Endothelial cell of umbilical vein (primary cell): ENCODE data around the gene CD38. TPM values are rescaled to one million over a fixed set of nuclear protein-coding genes. Genes with fewer than 3 reads are reported as not detected.

Experiments
- BruUV-seq: library from RNA; stranded (reverse); fragments of 400-500 nt; replicated peaks from 2 replicates; lab custom pipeline; 2021; lab: Mats Ljungman, UMichigan
- CTCF ChIA-PET: fragments of 300-600, 350-600 bp; sonication (Branson Sonifier 250); formaldehyde crosslinking; loops from one replicate; lab custom pipeline; 2021; ENCODE audit warnings: antibody characterized with exemption, inconsistent platforms; lab: Charles Lee
- POLR2A ChIA-PET: fragments of 300-600, 350-600 bp; sonication (Branson Sonifier 250); formaldehyde crosslinking; loops from one replicate; lab custom pipeline; 2021; ENCODE audit warnings: antibody characterized with exemption, inconsistent platforms; lab: Charles Lee
- DNase-seq: peaks from one replicate; pipeline ENCODE4 v3.0.0-alpha.2; 2011; ENCODE audit warnings: low read depth, low spot score
- FAIRE-seq: peaks from 2 replicates; lab custom pipeline; 2011; peaks lifted over from hg19 to GRCh38; lab: Jason Lieb, UNC
- H2AFZ ChIP-seq: 2 replicates; pipeline ENCODE4 v1.6.0; 2012; ENCODE audit warnings: low read depth, low read length, control low read depth, inconsistent platforms
- H3K27ac ChIP-seq: 2 replicates; pipeline ENCODE4 v1.5.1; 2011; ENCODE audit warnings: low read depth, mild to moderate bottlenecking, control low read depth, low read length, moderate library complexity; ENCODE audit not compliant: insufficient read depth
- H3K27me3 ChIP-seq, 2 experiments: 2 replicates each; pipeline versions ENCODE4 v1.6.0 to v1.6.1; 2011; ENCODE audit warnings: low read length in 2 of 2, mixed read lengths in 1 of 2; ENCODE audit not compliant: control insufficient read depth in 2 of 2, insufficient read depth in 2 of 2
- H3K36me3 ChIP-seq, 2 experiments: 2 replicates in 1 of 2; 3 replicates in 1 of 2; pipeline ENCODE4 v1.5.1; 2011; ENCODE audit warnings: low read length in 2 of 2, mild to moderate bottlenecking in 1 of 2, moderate library complexity in 1 of 2; ENCODE audit not compliant: control insufficient read depth in 2 of 2, insufficient read depth in 2 of 2; ENCODE audit errors: extremely low read depth in 1 of 2
- H3K4me1 ChIP-seq: 3 replicates; pipeline ENCODE4 v1.5.1; 2011; ENCODE audit warnings: mild to moderate bottlenecking, low read length; ENCODE audit not compliant: control insufficient read depth, insufficient read depth; ENCODE audit errors: extremely low read depth
- H3K4me2 ChIP-seq: 2 replicates; pipeline ENCODE4 v1.6.1; 2011; ENCODE audit warnings: low read length, control low read depth, mixed read lengths; ENCODE audit not compliant: insufficient read depth
- H3K4me3 ChIP-seq, 3 experiments: fragments of 200-600 bp in 1 of 3; sonication (generic), shearing (Covaris generic) in 1 of 3; replicated peaks in 1 of 3; 2 replicates each; pipeline ENCODE4 v1.5.1; 2011 to 2016; ENCODE audit warnings: control low read depth in 3 of 3, low read length in 3 of 3, mild to moderate bottlenecking in 2 of 3, inconsistent platforms in 1 of 3, low read depth in 1 of 3, moderate library complexity in 1 of 3; ENCODE audit not compliant: insufficient read depth in 1 of 3
- H3K79me2 ChIP-seq: 2 replicates; pipeline ENCODE4 v1.6.0; 2012; ENCODE audit warnings: low read length, inconsistent platforms; ENCODE audit not compliant: control insufficient read depth, insufficient read depth
- H3K9ac ChIP-seq: replicated peaks from 2 replicates; pipeline ENCODE3; 2011; ENCODE audit warnings: low read length, control low read depth; ENCODE audit not compliant: insufficient read depth; ENCODE audit errors: extremely low read depth
- H3K9me1 ChIP-seq: replicated peaks from 3 replicates; pipeline ENCODE4 v1.6.0; 2011; ENCODE audit warnings: mild to moderate bottlenecking, low read length; ENCODE audit not compliant: control insufficient read depth, insufficient read depth; ENCODE audit errors: extremely low read depth
- H3K9me3 ChIP-seq: replicated peaks from 2 replicates; pipeline ENCODE4 v1.5.1; 2012; ENCODE audit warnings: low read length, inconsistent platforms; ENCODE audit not compliant: control insufficient read depth, insufficient read depth
- H4K20me1 ChIP-seq: replicated peaks from 2 replicates; pipeline ENCODE3; 2011; ENCODE audit warnings: mild to moderate bottlenecking, low read length; ENCODE audit not compliant: control insufficient read depth, insufficient read depth; ENCODE audit errors: extremely low read depth
- CTCF ChIP-seq, 2 donors: IDR thresholded peaks; 1 replicate in 1 of 2; 2 replicates in 1 of 2; pipeline ENCODE4 v1.5.1; 2011; ENCODE audit warnings: low read length in 2 of 2, mild to moderate bottlenecking in 2 of 2, moderate library complexity in 2 of 2, control low read depth in 1 of 2, inconsistent platforms in 1 of 2, low read depth in 1 of 2; ENCODE audit not compliant: insufficient read depth in 1 of 2; ENCODE audit errors: extremely low read depth in 1 of 2
- EZH2 ChIP-seq: IDR thresholded peaks from 2 replicates; pipeline ENCODE4 v1.6.1; 2012; ENCODE audit warnings: borderline replicate concordance, low read depth, mild to moderate bottlenecking, moderate library complexity, low read length, inconsistent platforms; ENCODE audit not compliant: severe bottlenecking
- FOS ChIP-seq: IDR thresholded peaks from 2 replicates; pipeline ENCODE4 v1.6.1; 2011; ENCODE audit warnings: mild to moderate bottlenecking, low read length, moderate library complexity, borderline replicate concordance; ENCODE audit not compliant: insufficient read depth
- GATA2 ChIP-seq: IDR thresholded peaks from 2 replicates; pipeline ENCODE4 v1.7.0; 2011; ENCODE audit warnings: low read depth, mild to moderate bottlenecking, moderate library complexity, mixed read lengths, low read length; ENCODE audit not compliant: insufficient read length, insufficient read depth
- JUN ChIP-seq: IDR thresholded peaks from 2 replicates; pipeline ENCODE4 v1.6.1; 2011; ENCODE audit warnings: borderline replicate concordance, low read depth; ENCODE audit not compliant: insufficient read length, insufficient read depth
- MAX ChIP-seq: IDR thresholded peaks from 2 replicates; pipeline ENCODE4 v1.6.1; 2011; ENCODE audit not compliant: insufficient read depth, insufficient read length
- MYC ChIP-seq: IDR thresholded peaks from one replicate; pipeline ENCODE4 v1.6.1; 2011; ENCODE audit warnings: mild to moderate bottlenecking, low read depth, low read length
- POLR2A ChIP-seq: IDR thresholded peaks from 2 replicates; pipeline ENCODE4 v1.6.1; 2012; ENCODE audit warnings: low read depth, mild to moderate bottlenecking, control low read depth, low read length
- POLR2AphosphoS5 ChIP-seq: IDR thresholded peaks from 2 replicates; pipeline ENCODE4 v1.6.1; 2012; ENCODE audit warnings: low read depth, mild to moderate bottlenecking, control low read depth, low read length, moderate library complexity; ENCODE audit not compliant: insufficient read depth
- dilution Hi-C: fragments of 300-500 bp; cut with MboI; formaldehyde crosslinking; loops from one replicate; pipeline ENCODE4 v1.15.0; 2019; ENCODE audit warnings: low sequenced_read_pairs; ENCODE audit not compliant: extremely low pct_ligation_motif_present
- intact Hi-C: fragments of 100-400 bp; cut with micrococcal nuclease; formaldehyde crosslinking; loops from one replicate; pipeline ENCODE4 v1.10.0; 2022
- polyA plus RNA-seq, 4 experiments: library from polyadenylated mRNA; depleted of rRNA in 3 of 4; stranded (reverse) in 3 of 4; unstranded in 1 of 4; fragments of >200 nt; gene quantifications; 2 replicates each; pipeline versions ENCODE4 v1.2.1 to v1.2.3, GENCODE V29; 2011 to 2012; ENCODE audit warnings: missing spikeins in 1 of 4
- total RNA-seq: library from RNA; stranded (reverse); gene quantifications from 2 replicates; pipeline ENCODE4 v1.2.3, GENCODE V29; 2021

The CD38 gene
- total and polyA plus RNA-seq, 2 donors (not counting 3 experiments of a cell fraction or from before 2014, with no cell fraction given), result 0.11 to 0.31 TPM

GRCh38 chr4:15870921-15871664 is 93.0 kb downstream of the CD38 start:
- POLR2A ChIA-PET, result no interaction called here
- no peaks in the 10 kb centered on the region for H3K4me1 ChIP-seq
- no peaks in the 10 kb centered on the region for H3K9me3 ChIP-seq
- H3K79me2 ChIP-seq, result no peaks in the 10 kb centered on the region
- DNase-seq, result no peak
- TF ChIP-seq CTCF (IDR thresholded peaks at IDR 0.05; ENCODE audit: extremely low read depth in 1 of 2, insufficient read depth in 1 of 2, low read depth in 1 of 2, low read length in 2 of 2) (no peak), JUN (no peak), EZH2 (no peak), POLR2AphosphoS5 (no peak), GATA2 (no peak), POLR2A (no peak), FOS (no peak), MAX (no peak), MYC (no peak)
- H3K27ac ChIP-seq, result no peak overlapping the region
- dilution Hi-C loops (no loop called here), intact Hi-C loops (no loop called here)
- H3K27me3 ChIP-seq, result peaks cover 0 to 6% of the 10 kb centered on the region in 2 experiments
- no TSS peak for BruUV-seq
- H3K36me3 ChIP-seq, result no peaks in the 10 kb centered on the region
- no peak overlapping the region for H2AFZ ChIP-seq
- no peak for FAIRE-seq
- H3K4me3 ChIP-seq, result no peak overlapping the region
- H3K9ac ChIP-seq, result no peak overlapping the region
- H4K20me1 ChIP-seq, result no peaks in the 10 kb centered on the region
- H3K4me2 ChIP-seq, result no peak overlapping the region
- H3K9me1 ChIP-seq, result no peaks in the 10 kb centered on the region
- CTCF ChIA-PET, result interaction anchor here (1.0 to 2.4 kb wide), 4 partner anchors 11 to 394 kb away, joined by 3 to 14 read pairs (median 5); no protein-coding TSS in a partner anchor
